HEK293 (cell line): Measurements from ENCODE around the gene CRCP.

Source experiments
- INSM2 ChIP-seq: fragments of 450-650 bp; formaldehyde crosslinking; IDR thresholded peaks from 2 replicates; pipeline ENCODE4 v1.5.1; 2016; ENCODE audit warnings: missing biosample characterization, missing genetic modification characterization
- OSR2 ChIP-seq: fragments of 450-650 bp; formaldehyde crosslinking; IDR thresholded peaks from 2 replicates; pipeline ENCODE4 v1.5.1; 2016; ENCODE audit warnings: missing biosample characterization, missing genetic modification characterization
- PBX3 ChIP-seq: sonication (generic); formaldehyde crosslinking; IDR thresholded peaks from 2 replicates; pipeline ENCODE4 v1.8.1; 2022; ENCODE audit warnings: mild to moderate bottlenecking, moderate library complexity, missing genetic modification reagents
- PRDM4 ChIP-seq: fragments of 450-650 bp; formaldehyde crosslinking; IDR thresholded peaks from 2 replicates; pipeline ENCODE4 v1.5.1; 2017; ENCODE audit warnings: missing biosample characterization, missing genetic modification characterization
- ZBTB44 ChIP-seq: fragments of 450-650 bp; IDR thresholded peaks from 2 replicates; pipeline ENCODE4 v1.5.1; 2018; ENCODE audit warnings: missing biosample characterization, mild to moderate bottlenecking, missing genetic modification characterization
- ZNF354C ChIP-seq: fragments of 450-650 bp; formaldehyde crosslinking; IDR thresholded peaks from 2 replicates; pipeline ENCODE4 v1.5.1; 2016; ENCODE audit warnings: missing biosample characterization, missing genetic modification characterization, low read depth, borderline replicate concordance
- ZNF391 ChIP-seq: fragments of 450-650 bp; formaldehyde crosslinking; IDR thresholded peaks from 2 replicates; pipeline ENCODE4 v1.5.1; 2016; ENCODE audit warnings: low read depth, missing biosample characterization, missing genetic modification characterization, borderline replicate concordance
- ZNF416 ChIP-seq: fragments of 450-650 bp; formaldehyde crosslinking; IDR thresholded peaks from 2 replicates; pipeline ENCODE4 v1.5.1; 2016; ENCODE audit warnings: missing biosample characterization, missing genetic modification characterization
- ZNF433 ChIP-seq: fragments of 450-650 bp; formaldehyde crosslinking; IDR thresholded peaks from 2 replicates; pipeline ENCODE4 v1.5.1; 2016; ENCODE audit warnings: missing biosample characterization, missing genetic modification characterization, low read depth
- ZNF473 ChIP-seq: fragments of 450-650 bp; formaldehyde crosslinking; IDR thresholded peaks from 2 replicates; pipeline ENCODE4 v1.5.1; 2017; ENCODE audit warnings: missing biosample characterization, missing genetic modification characterization
- ZNF501 ChIP-seq: fragments of 450-650 bp; formaldehyde crosslinking; IDR thresholded peaks from 2 replicates; pipeline ENCODE4 v1.5.1; 2016; ENCODE audit warnings: missing biosample characterization, missing genetic modification characterization
- ZNF514 ChIP-seq: fragments of 450-650 bp; formaldehyde crosslinking; IDR thresholded peaks from 2 replicates; pipeline ENCODE4 v1.5.1; 2016; ENCODE audit warnings: missing biosample characterization, missing genetic modification characterization
- ZNF518A ChIP-seq: fragments of 450-650 bp; formaldehyde crosslinking; conservative IDR thresholded peaks from 2 replicates; pipeline ENCODE4 v1.5.1; 2016; ENCODE audit warnings: low read depth, missing biosample characterization, missing genetic modification characterization
- ZNF521 ChIP-seq: fragments of 450-650 bp; formaldehyde crosslinking; IDR thresholded peaks from 2 replicates; pipeline ENCODE4 v1.5.1; 2017; ENCODE audit warnings: missing biosample characterization, mild to moderate bottlenecking, missing genetic modification characterization
- ZNF571 ChIP-seq: fragments of 450-650 bp; formaldehyde crosslinking; IDR thresholded peaks from 2 replicates; pipeline ENCODE4 v1.5.0; 2017; ENCODE audit warnings: missing biosample characterization, missing genetic modification characterization
- ZNF600 ChIP-seq: fragments of 450-650 bp; formaldehyde crosslinking; IDR thresholded peaks from 2 replicates; pipeline ENCODE4 v1.5.1; 2016; ENCODE audit warnings: missing biosample characterization, missing genetic modification characterization
- ZNF621 ChIP-seq: fragments of 450-650 bp; formaldehyde crosslinking; IDR thresholded peaks from 2 replicates; pipeline ENCODE4 v1.5.1; 2017; ENCODE audit warnings: missing biosample characterization, missing genetic modification characterization
- ZNF660 ChIP-seq: fragments of 450-650 bp; IDR thresholded peaks from 2 replicates; pipeline ENCODE4 v1.5.1; 2018; ENCODE audit warnings: missing biosample characterization, mild to moderate bottlenecking, missing genetic modification characterization
- ZNF670 ChIP-seq: fragments of 450-650 bp; formaldehyde crosslinking; IDR thresholded peaks from 2 replicates; pipeline ENCODE4 v1.5.1; 2016; ENCODE audit warnings: missing biosample characterization, missing genetic modification characterization, low read depth
- ZNF704 ChIP-seq: fragments of 450-650 bp; formaldehyde crosslinking; IDR thresholded peaks from 2 replicates; pipeline ENCODE4 v1.5.1; 2016; ENCODE audit warnings: missing biosample characterization, missing genetic modification characterization
- ZNF768 ChIP-seq: fragments of 450-650 bp; formaldehyde crosslinking; IDR thresholded peaks from 2 replicates; pipeline ENCODE4 v1.5.1; 2018; ENCODE audit warnings: missing biosample characterization, mild to moderate bottlenecking, missing genetic modification characterization
- ZNF777 ChIP-seq: fragments of 450-650 bp; formaldehyde crosslinking; IDR thresholded peaks from 2 replicates; pipeline ENCODE4 v1.5.1; 2017; ENCODE audit warnings: missing biosample characterization, missing genetic modification characterization, borderline replicate concordance
- ZNF792 ChIP-seq: fragments of 450-650 bp; formaldehyde crosslinking; IDR thresholded peaks from 2 replicates; pipeline ENCODE4 v1.5.1; 2016; ENCODE audit warnings: missing biosample characterization, missing genetic modification characterization
- ZSCAN4 ChIP-seq: fragments of 450-650 bp; formaldehyde crosslinking; IDR thresholded peaks from 2 replicates; pipeline ENCODE4 v1.5.1; 2017; ENCODE audit warnings: missing biosample characterization, missing genetic modification characterization

Gene CRCP

GRCh38 chr7:66114743-66115649 lies at the start of gene CRCP (continued):
- TF ChIP-seq ZNF501 (tag by site-specific recombination) = peak; percentile 90; the same call in 1 of the 2 replicates
- no peak for TF ChIP-seq ZNF768
- no peak for TF ChIP-seq ZNF391
- TF ChIP-seq ZNF792 (tag by site-specific recombination) = peak; percentile 36; the same call in 1 of the 2 replicates
- TF ChIP-seq ZSCAN4 (tag by site-specific recombination) = no peak
- no peak for TF ChIP-seq ZBTB44
- TF ChIP-seq ZNF433 (tag by site-specific recombination) = no peak
- TF ChIP-seq INSM2 (tag by site-specific recombination) = peak; percentile 43; the same call in 1 of the 2 replicates
- no peak for TF ChIP-seq ZNF514 (tag by site-specific recombination)
- TF ChIP-seq PBX3 (CRISPR knock-in tag) = peak; percentile 81
- no peak for TF ChIP-seq ZNF571
- no peak for TF ChIP-seq ZNF416 (tag by site-specific recombination)
- TF ChIP-seq ZNF354C (tag by site-specific recombination) = no peak
- TF ChIP-seq ZNF600 (tag by site-specific recombination) = peak; percentile 50; the same call in 1 of the 2 replicates
- TF ChIP-seq ZNF660 (tag by site-specific recombination) = peak; percentile 50; the same call in 1 of the 2 replicates
- TF ChIP-seq ZNF521 = no peak
- no peak for TF ChIP-seq ZNF473 (tag by site-specific recombination)
- no peak for TF ChIP-seq ZNF670 (tag by site-specific recombination)
- TF ChIP-seq PRDM4 = 0 out of 2 replicates have a peak, but pooled peaks have one; percentile 7
- no peak for TF ChIP-seq ZNF777 (tag by site-specific recombination)
- no peak; the same call in 1 of the 2 replicates for TF ChIP-seq ZNF518A
- no peak for TF ChIP-seq ZNF621
- TF ChIP-seq OSR2 (tag by site-specific recombination) = 0 out of 2 replicates have a peak, but pooled peaks have one; percentile 9
- no peak for TF ChIP-seq ZNF704 (tag by site-specific recombination)
